Uterus (tissue), 2 donors: ENCODE measurements around the gene KIF1B.
"Not testable (repeated sequence)": the region's sequence is repeated elsewhere in the genome, so short reads cannot be mapped to it uniquely, and the experiment has no call there.

Source experiments
- POLR2A ChIP-seq, 2 donors: fragments of 450-650 bp; IDR thresholded peaks; one replicate each; pipeline ENCODE4 v1.6.1; 2016; ENCODE audit warnings: antibody characterized with exemption in 2 of 2, mild to moderate bottlenecking in 1 of 2, moderate library complexity in 1 of 2
- TF ChIP-seq, protein P1 (sequence below), 4 experiments: fragments of 200-600 bp in 2 of 4; fragments of 450-650 bp in 2 of 4; sonication (generic) in 2 of 4; IDR thresholded peaks; one replicate each; pipeline ENCODE4 v1.5.1; 2016 to 2019; ENCODE audit warnings: antibody characterized with exemption in 4 of 4, mild to moderate bottlenecking in 2 of 4, moderate library complexity in 1 of 4

- TF ChIP-seq, protein P1, sequence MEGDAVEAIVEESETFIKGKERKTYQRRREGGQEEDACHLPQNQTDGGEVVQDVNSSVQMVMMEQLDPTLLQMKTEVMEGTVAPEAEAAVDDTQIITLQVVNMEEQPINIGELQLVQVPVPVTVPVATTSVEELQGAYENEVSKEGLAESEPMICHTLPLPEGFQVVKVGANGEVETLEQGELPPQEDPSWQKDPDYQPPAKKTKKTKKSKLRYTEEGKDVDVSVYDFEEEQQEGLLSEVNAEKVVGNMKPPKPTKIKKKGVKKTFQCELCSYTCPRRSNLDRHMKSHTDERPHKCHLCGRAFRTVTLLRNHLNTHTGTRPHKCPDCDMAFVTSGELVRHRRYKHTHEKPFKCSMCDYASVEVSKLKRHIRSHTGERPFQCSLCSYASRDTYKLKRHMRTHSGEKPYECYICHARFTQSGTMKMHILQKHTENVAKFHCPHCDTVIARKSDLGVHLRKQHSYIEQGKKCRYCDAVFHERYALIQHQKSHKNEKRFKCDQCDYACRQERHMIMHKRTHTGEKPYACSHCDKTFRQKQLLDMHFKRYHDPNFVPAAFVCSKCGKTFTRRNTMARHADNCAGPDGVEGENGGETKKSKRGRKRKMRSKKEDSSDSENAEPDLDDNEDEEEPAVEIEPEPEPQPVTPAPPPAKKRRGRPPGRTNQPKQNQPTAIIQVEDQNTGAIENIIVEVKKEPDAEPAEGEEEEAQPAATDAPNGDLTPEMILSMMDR (IDR thresholded peaks at IDR 0.05) = not testable (repeated sequence)
- not testable (repeated sequence) for TF ChIP-seq POLR2A (IDR thresholded peaks at IDR 0.05)
Observed at GRCh38 chr1:10425826-10426534, 215.6 kb downstream of the KIF1B start.
